Right lung (tissue), 5 donors: Measurements from ENCODE around the gene PHYHIPL. TPM values are rescaled to one million over a fixed set of nuclear protein-coding genes. Genes with fewer than 3 reads are reported as not detected.

ENCODE experiments used
- DNase-seq, 2 donors: peaks; one replicate each; pipeline ENCODE4 v3.0.0-alpha.2; 2013
- polyA plus RNA-seq, 5 donors: library from polyadenylated mRNA; unstranded; fragments of 120-200 nt; gene quantifications; one replicate each; pipeline versions ENCODE4 v1.2.1 to v1.2.3, GENCODE V29; 2013; ENCODE audit warnings: inconsistent platforms in 1 of 5, low replicate concordance in 1 of 5; ENCODE audit not compliant: insufficient read length in 5 of 5, insufficient read depth in 1 of 5

PHYHIPL gene
- polyA plus RNA-seq, 5 donors = 0.59 to 1.3 (median 0.72) TPM

DNA sequence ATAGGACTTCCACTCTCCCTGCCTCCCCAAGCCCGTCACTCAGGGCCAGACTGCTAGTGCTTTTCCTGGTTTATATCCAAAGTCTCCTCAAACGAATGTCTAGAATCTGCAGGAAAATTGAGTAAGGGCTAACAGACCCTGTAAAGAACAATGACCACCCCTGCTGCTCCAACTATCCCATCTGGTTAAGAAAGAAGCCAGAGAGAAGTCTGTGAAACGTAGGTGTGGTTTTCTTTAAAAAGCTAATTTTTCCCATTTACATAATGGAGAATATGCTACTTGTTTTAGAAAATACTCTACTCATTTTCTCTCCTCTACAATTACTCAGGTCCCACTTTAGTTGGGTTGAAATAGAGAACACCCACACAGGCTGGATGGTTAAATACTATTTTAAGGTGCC is 113.4 kb downstream of the PHYHIPL start:
- no peak for DNase-seq

- no peak for DNase-seq
Measured at GRCh38 chr10:59290448-59290847, 114.0 kb downstream of the PHYHIPL start.

Other genes starting within 250 kb of the PHYHIPL start
- 10 to 100 TPM; 17.7 to 36.1 (median 25.9) TPM for gene FAM13C, start 185.9 kb downstream of the PHYHIPL start, polyA plus RNA-seq